Stimulated activated CD4-positive, alpha-beta T cell treated with anti-CD3 and anti-CD28 coated beads, Interleukin-12 subunit alpha, Interleukin-12 subunit beta, amount 100 ng/mL, for 24 hours (primary cell): ENCODE results near the gene ZNF888.
"Not testable (repeated sequence)": the region's sequence is repeated elsewhere in the genome, so short reads cannot be mapped to it uniquely, and the experiment has no call there.

ENCODE experiments used
- DNase-seq, 2 experiments: peaks; one replicate each; pipeline ENCODE4 v3.0.0-alpha.2; 2020; ENCODE audit warnings: low read depth in 2 of 2

ZNF888 gene

GRCh38 chr19:52922841-52923777 lies at the start of gene ZNF888:
Gene ZNF888 (minus strand): TSS chr19:52923428. CDS start chr19:52917873, 5,555 bp downstream.
- peak; percentile 65 to 71 for DNase-seq

DNA sequence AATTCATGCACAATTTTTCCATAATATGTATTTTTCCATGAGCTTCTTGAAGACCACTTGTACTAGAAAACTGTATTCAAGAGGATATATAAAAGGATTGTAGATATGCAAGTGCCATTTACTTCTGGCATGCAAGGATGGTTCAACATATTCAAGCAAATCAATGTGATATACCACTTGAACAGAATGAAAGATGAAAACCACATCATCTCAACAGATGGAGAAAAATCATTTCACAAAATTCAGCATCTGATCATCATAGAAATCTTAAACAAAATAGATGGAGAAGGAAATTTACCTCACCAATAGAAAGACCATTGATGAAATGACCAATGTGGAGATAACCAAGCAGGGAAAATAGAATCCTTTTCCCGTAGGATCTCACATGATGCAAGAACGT lies 44.5 kb upstream of the ZNF888 start:
- DNase-seq = no peak

- no peak for DNase-seq
These were observed 40.0 kb upstream of the ZNF888 start for GRCh38 chr19:52963247-52963618.

DNA sequence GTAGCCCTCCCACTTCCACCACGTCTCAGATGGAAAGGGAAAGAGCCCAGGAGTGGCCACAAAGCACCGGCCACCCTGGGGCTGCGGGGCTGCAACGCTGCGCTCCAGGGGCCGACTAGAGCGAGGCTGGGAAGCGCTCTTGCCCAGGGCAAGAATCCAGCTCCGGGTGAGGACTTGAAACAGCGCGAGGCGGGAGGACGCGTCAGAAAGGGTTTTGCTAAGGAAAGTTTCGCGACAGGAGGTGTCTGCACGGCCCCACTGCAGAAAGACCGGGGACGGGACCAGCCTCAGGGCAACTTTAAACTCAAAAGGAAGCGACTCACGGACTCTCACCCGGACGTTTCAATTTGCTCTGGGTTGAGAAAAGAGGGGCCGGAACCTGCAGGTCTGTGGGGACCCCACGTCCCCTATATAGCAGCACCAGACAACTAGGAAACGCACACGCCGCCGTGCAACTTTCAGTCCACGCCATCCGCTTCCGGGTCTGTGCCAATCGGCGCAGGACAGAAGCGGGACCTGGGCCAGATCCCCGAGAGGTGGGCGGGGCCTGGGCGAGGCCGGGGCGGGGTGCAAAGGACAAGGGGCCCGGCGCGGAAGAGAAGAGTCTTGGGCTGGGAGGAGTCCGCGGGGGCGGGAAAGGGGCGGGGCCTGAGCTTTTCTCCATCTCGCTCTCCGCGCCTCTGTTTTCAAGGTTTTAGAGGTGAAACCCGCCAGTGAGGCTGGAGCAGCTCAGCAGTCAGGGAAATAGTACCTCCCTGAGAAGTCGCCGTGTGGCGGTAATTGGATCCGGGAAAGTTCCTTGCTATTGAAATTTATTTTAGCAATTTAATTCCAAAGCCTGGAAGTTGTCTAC lies 39.4 kb upstream of the ZNF888 start, which contains the start of gene ZNF816:
Gene ZNF816, minus strand, starts transcription at position 488 of the 853 bp plus-strand sequence. CDS start 6,792 bp downstream, outside the sequence.
- peak; percentile 98 to 99 for DNase-seq

- no peak for DNase-seq
These were observed 38.8 kb upstream of the ZNF888 start for GRCh38 chr19:52961981-52962380.

- DNase-seq = no peak
These were observed 36.5 kb upstream of the ZNF888 start for GRCh38 chr19:52959613-52960295.

- DNase-seq = no peak
These were observed 34.4 kb upstream of the ZNF888 start for GRCh38 chr19:52957591-52957990.

DNA sequence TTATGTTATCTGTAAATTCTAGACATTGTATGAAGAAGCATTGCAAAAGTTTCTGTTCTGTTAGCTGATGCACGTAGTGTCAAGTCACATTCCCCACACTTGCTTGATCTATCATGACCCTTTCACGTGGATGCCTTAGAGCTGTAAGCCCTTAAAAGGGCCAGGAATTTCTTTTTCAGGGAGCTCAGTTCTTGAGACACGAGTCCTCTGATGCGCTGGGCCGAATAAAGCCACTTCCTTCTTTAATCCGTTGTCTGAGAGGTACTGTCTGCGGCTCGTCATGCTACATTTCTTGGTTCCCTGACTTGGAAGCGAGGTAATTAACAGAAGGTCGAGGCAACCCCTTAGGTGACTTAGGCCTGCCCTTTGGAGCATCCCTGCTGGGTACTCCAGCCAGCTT lies 33.7 kb upstream of the ZNF888 start:
- DNase-seq = no peak

- DNase-seq = no peak
These were observed 26.2 kb upstream of the ZNF888 start for GRCh38 chr19:52949422-52949821.

DNA sequence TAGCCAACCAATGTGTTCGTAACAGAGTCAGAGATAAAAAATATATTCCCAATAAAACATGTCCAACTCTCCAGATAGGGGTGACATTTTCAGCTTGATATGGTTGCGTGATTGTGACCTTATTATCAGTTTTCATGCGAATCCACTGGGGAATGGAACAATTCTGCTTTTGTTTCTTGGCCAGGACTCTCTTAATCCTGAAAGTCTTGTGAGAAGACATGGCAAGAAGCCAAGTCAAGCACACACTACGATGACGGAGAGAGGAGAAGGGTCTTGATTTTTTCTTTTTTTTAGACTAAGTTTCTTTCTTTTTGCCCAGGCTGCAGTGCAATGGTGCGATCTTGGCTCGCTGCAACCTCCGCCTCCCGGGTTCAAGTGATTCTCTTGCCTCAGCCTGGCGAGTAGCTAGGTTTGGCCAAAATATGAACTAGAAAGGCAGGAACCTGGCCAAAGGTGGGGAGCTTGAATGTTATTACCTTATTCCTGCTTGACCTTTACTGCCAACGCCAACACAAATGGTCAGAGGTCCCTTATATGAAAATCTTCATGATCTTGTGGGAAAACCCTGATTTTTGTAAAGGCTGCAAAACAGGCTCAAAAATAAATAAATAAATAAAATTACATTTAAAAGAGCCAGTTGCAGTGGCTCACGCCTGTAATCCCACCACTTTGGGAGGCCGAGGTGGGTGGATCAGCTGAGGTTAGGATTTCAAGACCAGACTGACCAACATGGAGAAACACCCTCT lies 25.0 kb upstream of the ZNF888 start:
- no peak for DNase-seq

- DNase-seq = no peak
These were observed 23.4 kb upstream of the ZNF888 start for GRCh38 chr19:52946322-52947310.

- DNase-seq = no peak
These were observed 22.6 kb upstream of the ZNF888 start for GRCh38 chr19:52945652-52946321.

- not testable (repeated sequence) for DNase-seq
These were observed 21.7 kb upstream of the ZNF888 start for GRCh38 chr19:52944703-52945493.

DNA sequence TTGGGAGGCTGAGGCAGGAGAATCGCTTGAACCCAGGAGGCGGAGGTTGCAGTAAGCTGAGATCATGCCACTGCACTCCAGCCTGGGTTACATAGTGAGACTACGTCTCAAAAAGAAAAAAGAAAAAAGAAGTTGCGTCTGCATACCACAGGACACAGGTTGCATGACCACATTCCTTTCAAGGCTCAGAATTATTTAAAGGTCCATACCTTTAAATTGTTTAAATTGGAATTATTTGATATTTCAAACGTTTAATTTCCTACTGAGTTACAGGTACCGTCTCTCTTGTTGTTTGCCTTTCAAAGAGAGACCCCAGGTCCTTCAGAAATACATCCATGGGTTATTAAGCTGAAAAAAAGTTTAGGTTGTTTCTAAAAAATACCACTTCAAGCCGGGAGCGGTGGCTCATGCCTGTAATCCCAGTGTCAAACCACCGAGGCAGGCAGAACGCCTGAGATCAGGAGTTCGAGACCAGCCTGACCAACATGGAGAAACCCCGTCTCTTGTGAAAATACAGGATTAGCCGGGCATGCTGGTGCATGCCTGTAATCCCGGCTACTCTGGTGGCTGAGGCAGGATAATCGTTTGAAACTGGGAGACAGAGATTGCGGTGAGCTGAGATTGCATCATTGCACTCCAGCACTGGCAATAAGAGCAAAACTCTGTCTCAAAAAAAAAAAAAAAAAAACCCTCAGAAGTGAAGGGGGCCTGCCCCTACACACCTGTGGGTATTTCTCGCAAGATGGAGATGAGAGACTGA lies 20.8 kb upstream of the ZNF888 start:
- DNase-seq = no peak

- DNase-seq = no peak
These were observed 20.1 kb upstream of the ZNF888 start for GRCh38 chr19:52943134-52943883.

DNA sequence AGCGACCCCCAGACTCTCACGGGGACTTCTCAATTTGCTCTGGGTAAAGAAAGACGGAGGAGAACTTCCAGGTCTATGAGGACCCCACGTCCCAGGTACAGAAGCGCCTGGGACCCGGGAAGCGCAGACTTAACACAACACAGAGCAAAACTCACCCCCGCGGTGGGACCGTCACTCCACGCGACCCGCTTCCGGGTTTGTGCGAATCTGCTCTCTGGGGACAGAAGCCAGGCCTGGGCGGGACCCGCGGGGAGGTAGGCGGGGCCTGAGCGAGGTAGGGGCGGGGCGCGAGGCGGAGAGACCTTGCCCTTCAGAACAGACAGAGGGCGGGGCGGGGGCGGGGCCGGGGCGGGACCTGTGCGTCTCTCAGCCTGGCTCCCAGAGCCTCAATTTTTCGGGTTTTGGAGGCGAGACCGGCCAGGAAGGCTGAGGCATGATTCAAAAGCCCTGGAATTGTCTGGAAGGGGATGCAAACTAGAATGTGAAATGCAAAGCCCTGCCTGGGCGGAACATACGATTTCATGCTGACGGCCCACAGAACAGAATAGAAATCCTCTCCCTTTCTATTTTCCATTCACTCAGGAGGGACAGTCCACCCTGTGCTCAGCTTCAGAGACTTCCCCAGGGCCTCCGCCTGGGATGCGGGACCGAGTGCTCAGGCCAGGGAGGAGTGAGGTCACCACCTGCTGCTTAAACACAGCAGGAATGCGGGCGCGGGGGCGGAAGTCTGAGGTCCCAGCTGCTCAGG lies 19.3 kb upstream of the ZNF888 start:
- peak; percentile 84 to 87 for DNase-seq
